AG09319 (cell line): ENCODE data around the gene CEACAM19.

Experiments used
- DNase-seq: peaks from one replicate; pipeline ENCODE4 v3.0.0-alpha.2; 2010; ENCODE audit warnings: low read depth; ENCODE audit errors: extremely low read depth
- CTCF ChIP-seq: IDR thresholded peaks from 2 replicates; pipeline ENCODE4 v1.5.1; 2011; ENCODE audit warnings: low read depth, mild to moderate bottlenecking, inconsistent platforms, low read length, moderate library complexity

CEACAM19 gene

GRCh38 chr19:44660081-44660480 is 11.2 kb upstream of the CEACAM19 start:
- no peak for TF ChIP-seq CTCF

GRCh38 chr19:44661205-44661604 is 10.1 kb upstream of the CEACAM19 start:
- no peak for DNase-seq
- no peak for TF ChIP-seq CTCF

More at GRCh38 chr19:44660081-44660480, 11.2 kb upstream of the CEACAM19 start:
- no peak for DNase-seq

GRCh38 chr19:44661904-44662303 is 9.4 kb upstream of the CEACAM19 start:
- DNase-seq = no peak

GRCh38 chr19:44662691-44663385 is 8.4 kb upstream of the CEACAM19 start:
- TF ChIP-seq CTCF = no peak
- DNase-seq = no peak

More at GRCh38 chr19:44661904-44662303, 9.4 kb upstream of the CEACAM19 start:
- no peak for TF ChIP-seq CTCF

GRCh38 chr19:44663996-44664395 is 7.3 kb upstream of the CEACAM19 start:
- TF ChIP-seq CTCF = no peak
- DNase-seq = no peak

- no peak for DNase-seq
- no peak for TF ChIP-seq CTCF
Measured at GRCh38 chr19:44664976-44665375, 6.3 kb upstream of the CEACAM19 start.

GRCh38 chr19:44666852-44667556 is 4.3 kb upstream of the CEACAM19 start:
- TF ChIP-seq CTCF = no peak
- DNase-seq = no peak
